ENCODE data around the gene WNT5B. TPM values are rescaled to one million over a fixed set of nuclear protein-coding genes. Genes with fewer than 3 reads are reported as not detected.

Gene WNT5B
- total RNA-seq, 4 donors from 2014 or later = 11.7 to 34.1 (median 17.6) TPM

- Histone ChIP-seq H3K9me3 (no peaks in the 10 kb centered on the region), H3K27me3 (no peaks in the 10 kb centered on the region), H3K36me3 (peaks cover 0 to 13% (median 0%) of the 10 kb centered on the region in 3 donors), H3K4me1 (peaks cover 0 to 35% (median 0%) of the 10 kb centered on the region in 4 donors), H3K27ac (peak overlapping the region; percentile 25 to 70 (median 38)), H3K4me3 (no peak overlapping the region)
- no peak for DNase-seq (ENCODE audit: low spot score in 2 of 2)
- WGBS, 2 donors = 20 to 32% methylated on average over 5 of the region's 5 CpGs
- TF ChIP-seq EP300 (IDR thresholded peaks at IDR 0.05) (no peak), POLR2A (IDR thresholded peaks at IDR 0.05) (no peak)
- TF ChIP-seq, protein P1, sequence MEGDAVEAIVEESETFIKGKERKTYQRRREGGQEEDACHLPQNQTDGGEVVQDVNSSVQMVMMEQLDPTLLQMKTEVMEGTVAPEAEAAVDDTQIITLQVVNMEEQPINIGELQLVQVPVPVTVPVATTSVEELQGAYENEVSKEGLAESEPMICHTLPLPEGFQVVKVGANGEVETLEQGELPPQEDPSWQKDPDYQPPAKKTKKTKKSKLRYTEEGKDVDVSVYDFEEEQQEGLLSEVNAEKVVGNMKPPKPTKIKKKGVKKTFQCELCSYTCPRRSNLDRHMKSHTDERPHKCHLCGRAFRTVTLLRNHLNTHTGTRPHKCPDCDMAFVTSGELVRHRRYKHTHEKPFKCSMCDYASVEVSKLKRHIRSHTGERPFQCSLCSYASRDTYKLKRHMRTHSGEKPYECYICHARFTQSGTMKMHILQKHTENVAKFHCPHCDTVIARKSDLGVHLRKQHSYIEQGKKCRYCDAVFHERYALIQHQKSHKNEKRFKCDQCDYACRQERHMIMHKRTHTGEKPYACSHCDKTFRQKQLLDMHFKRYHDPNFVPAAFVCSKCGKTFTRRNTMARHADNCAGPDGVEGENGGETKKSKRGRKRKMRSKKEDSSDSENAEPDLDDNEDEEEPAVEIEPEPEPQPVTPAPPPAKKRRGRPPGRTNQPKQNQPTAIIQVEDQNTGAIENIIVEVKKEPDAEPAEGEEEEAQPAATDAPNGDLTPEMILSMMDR (IDR thresholded peaks at IDR 0.05) = no peak
Observed at GRCh38 chr12:1650260-1650977, 21.4 kb downstream of the WNT5B start.

DNA sequence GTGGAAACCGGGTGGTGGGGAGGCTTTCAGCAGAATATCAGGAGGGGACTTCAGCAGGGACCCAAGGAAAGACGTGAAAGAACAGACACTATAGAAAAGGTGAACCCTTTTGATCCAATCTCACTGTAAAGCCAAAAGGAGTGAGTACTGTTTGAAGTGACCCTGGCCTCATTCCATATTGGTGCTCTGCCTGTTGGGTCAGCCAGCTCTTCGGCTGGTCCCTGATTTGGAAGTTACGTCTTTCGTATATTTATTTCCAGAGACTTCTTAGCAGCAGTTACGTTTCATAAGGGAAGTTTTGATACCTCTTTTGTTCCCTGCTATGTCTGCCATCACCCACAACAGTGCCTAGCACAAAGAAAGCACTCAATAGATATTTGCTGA lies 21.9 kb downstream of the WNT5B start:
- 42 to 50% methylated on average over 6 of the region's 6 CpGs for WGBS, 2 donors
- TF ChIP-seq, protein P1 (IDR thresholded peaks at IDR 0.05) = no peak
- no peak for TF ChIP-seq EP300 (IDR thresholded peaks at IDR 0.05)
- no peak for TF ChIP-seq POLR2A (IDR thresholded peaks at IDR 0.05)

DNA sequence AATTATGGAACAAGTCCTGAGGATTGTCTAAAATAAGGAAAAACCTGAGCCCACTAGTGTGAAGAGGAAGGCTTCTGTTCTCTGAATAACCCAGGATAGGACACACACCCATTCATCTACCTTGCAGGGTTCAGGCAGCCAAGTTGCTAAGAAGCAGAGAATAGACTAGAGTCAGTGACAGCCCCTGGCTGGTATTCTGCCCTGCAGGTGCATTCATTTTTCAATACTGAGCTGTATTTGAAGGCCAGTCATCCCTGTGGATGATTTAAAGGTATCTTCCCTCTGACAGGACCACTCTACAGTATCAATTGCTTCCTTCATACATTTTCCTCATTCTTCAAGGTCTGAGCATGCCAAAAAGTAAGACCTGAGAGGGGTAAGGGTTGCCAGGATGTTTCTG lies 22.9 kb downstream of the WNT5B start:
- DNase-seq (ENCODE audit: low spot score in 2 of 2) = no peak
- Histone ChIP-seq H3K4me1 (peaks cover 0 to 35% (median 2%) of the 10 kb centered on the region in 4 donors), H3K4me3 (no peak overlapping the region), H3K27ac (peak overlapping the region in 1 of 4 donors; percentile 47), H3K9me3 (no peaks in the 10 kb centered on the region), H3K27me3 (no peaks in the 10 kb centered on the region), H3K36me3 (peaks cover 0 to 2% (median 0%) of the 10 kb centered on the region in 3 donors)
- TF ChIP-seq EP300 (IDR thresholded peaks at IDR 0.05) = no peak
- TF ChIP-seq, protein P1 (IDR thresholded peaks at IDR 0.05) = no peak
- no peak for TF ChIP-seq POLR2A (IDR thresholded peaks at IDR 0.05)

More for the DNA sequence above, 21.9 kb downstream of the WNT5B start:
- Histone ChIP-seq H3K36me3 (peaks cover 0 to 12% (median 0%) of the 10 kb centered on the region in 3 donors), H3K27me3 (no peaks in the 10 kb centered on the region), H3K27ac (peak overlapping the region; percentile 25 to 70 (median 38)), H3K4me3 (no peak overlapping the region), H3K4me1 (peaks cover 0 to 32% (median 0%) of the 10 kb centered on the region in 4 donors), H3K9me3 (no peaks in the 10 kb centered on the region)
- no peak for DNase-seq (ENCODE audit: low spot score in 2 of 2)

- TF ChIP-seq, protein P1 (IDR thresholded peaks at IDR 0.05) = no peak
- TF ChIP-seq EP300 (IDR thresholded peaks at IDR 0.05) (no peak), POLR2A (IDR thresholded peaks at IDR 0.05) (no peak)
- no peak overlapping the region for H3K4me3 ChIP-seq
- WGBS, 2 donors = 89 to 91% methylated on average over 6 of the region's 6 CpGs
- peaks cover 0 to 58% (median 30%) of the 10 kb centered on the region in 4 donors for H3K4me1 ChIP-seq
- no peaks in the 10 kb centered on the region for H3K9me3 ChIP-seq
- DNase-seq (ENCODE audit: low spot score in 2 of 2) = no peak
- peak overlapping the region in 3 of 4 donors; percentile 11 to 98 (median 94) for H3K27ac ChIP-seq
- no peaks in the 10 kb centered on the region for H3K36me3 ChIP-seq
- H3K27me3 ChIP-seq = no peaks in the 10 kb centered on the region
Observed at GRCh38 chr12:1655225-1655788, 26.3 kb downstream of the WNT5B start.

DNA sequence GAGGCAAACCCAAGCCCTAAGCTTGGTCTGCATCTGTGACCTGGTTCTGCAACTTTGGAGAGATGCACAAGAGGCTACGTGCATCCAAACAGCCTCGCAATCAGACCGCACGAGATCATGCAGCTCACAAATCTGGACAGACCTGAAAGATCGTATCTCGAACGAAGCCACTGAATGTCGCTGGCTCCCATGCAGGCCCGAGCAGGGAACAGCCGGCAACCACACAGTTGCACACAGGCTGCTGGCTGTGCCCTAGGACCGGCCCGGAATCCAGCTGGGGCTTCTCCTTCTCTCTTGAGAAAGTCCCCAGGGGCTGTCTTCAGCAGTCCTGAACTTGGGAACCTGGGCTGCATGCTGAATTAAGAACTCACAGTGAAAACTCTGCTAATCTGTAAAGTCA lies 27.9 kb downstream of the WNT5B start:
- Histone ChIP-seq H3K4me1 (peaks cover 0 to 53% (median 31%) of the 10 kb centered on the region in 4 donors), H3K36me3 (no peaks in the 10 kb centered on the region), H3K27ac (peak overlapping the region; percentile 94 to 99 (median 98)), H3K27me3 (no peaks in the 10 kb centered on the region), H3K9me3 (no peaks in the 10 kb centered on the region), H3K4me3 (no peak overlapping the region)
- WGBS, 2 donors = 85 to 90% methylated on average over 12 of the region's 12 CpGs
- no peak for DNase-seq (ENCODE audit: low spot score in 2 of 2)
- TF ChIP-seq EP300 (IDR thresholded peaks at IDR 0.05) (no peak), POLR2A (IDR thresholded peaks at IDR 0.05) (no peak)
- TF ChIP-seq, protein P1 (IDR thresholded peaks at IDR 0.05) = no peak

All from tibial nerve (tissue), 4 donors.